ENCODE data around the gene DCST1.

DCST1 gene

GRCh38 chr1:155057788-155058211 is 24.2 kb downstream of the DCST1 start:
- DNase-seq: no peak

- no peak for DNase-seq
Observed at GRCh38 chr1:155060736-155061135, 27.1 kb downstream of the DCST1 start.

GRCh38 chr1:155061381-155062150 is 27.9 kb downstream of the DCST1 start:
- DNase-seq: peak; percentile 94

- DNase-seq: no peak
Observed at GRCh38 chr1:155062151-155062686, 28.6 kb downstream of the DCST1 start.

- peak; percentile 88 for DNase-seq
Observed at GRCh38 chr1:155062702-155063411, 29.2 kb downstream of the DCST1 start.

- peak; percentile 95 for DNase-seq
Observed at GRCh38 chr1:155063550-155064110, 30.0 kb downstream of the DCST1 start, which contains the start of gene EFNA4. TSS of gene EFNA4 (plus strand) at chr1:155063740. CDS start at chr1:155063824, 84 bp downstream.

GRCh38 chr1:155064111-155064831 is 30.6 kb downstream of the DCST1 start:
- DNase-seq: peak; percentile 46

- DNase-seq: no peak
Observed at GRCh38 chr1:155064832-155065429, 31.3 kb downstream of the DCST1 start.

- DNase-seq: no peak
Observed at GRCh38 chr1:155066777-155067176, 33.2 kb downstream of the DCST1 start.

GRCh38 chr1:155068599-155068998 is 35.0 kb downstream of the DCST1 start:
- DNase-seq: no peak

GRCh38 chr1:155069551-155070157 is 36.0 kb downstream of the DCST1 start:
- no peak for DNase-seq

- no peak for DNase-seq
Observed at GRCh38 chr1:155070158-155070621, 36.6 kb downstream of the DCST1 start.

GRCh38 chr1:155070721-155071569 is 37.3 kb downstream of the DCST1 start:
- peak; percentile 95 for DNase-seq

- no peak for DNase-seq
Observed at GRCh38 chr1:155071701-155072100, 38.1 kb downstream of the DCST1 start.

GRCh38 chr1:155072531-155073289 is 39.1 kb downstream of the DCST1 start:
- no peak for DNase-seq

- DNase-seq: peak; percentile 68
Observed at GRCh38 chr1:155073377-155074242, 40.0 kb downstream of the DCST1 start.

- DNase-seq: no peak
Observed at GRCh38 chr1:155075535-155075934, 41.9 kb downstream of the DCST1 start.

GRCh38 chr1:155076371-155076770 is 42.7 kb downstream of the DCST1 start:
- DNase-seq: no peak

- no peak for DNase-seq
Observed at GRCh38 chr1:155077346-155077745, 43.7 kb downstream of the DCST1 start.

All from hematopoietic multipotent progenitor cell treated with erythropoietin and hydrocortisone succinate and interleukin-3 and kit ligand, for 4 days (in vitro differentiated cells).